ENCODE measurements around the gene PDLIM5. TPM values are rescaled to one million over a fixed set of nuclear protein-coding genes. Genes with fewer than 3 reads are reported as not detected.
"Not testable (repeated sequence)": the region's sequence is repeated elsewhere in the genome, so short reads cannot be mapped to it uniquely, and the experiment has no call there.

PDLIM5 gene
- total RNA-seq, 1 donor from 2014 or later: 60.7 TPM

- peaks cover 9% of the 10 kb centered on the region for H3K36me3 Mint-ChIP-seq
- H3K4me3 Mint-ChIP-seq: no peak overlapping the region
- H3K27me3 Mint-ChIP-seq (ENCODE audit: low read depth): no peaks in the 10 kb centered on the region
- no peak overlapping the region for H3K27ac Mint-ChIP-seq
- DNase-seq (ENCODE audit: low spot score in 2 of 2, unreplicated experiment in 2 of 2): no peak
- no peak for TF ChIP-seq CTCF (IDR thresholded peaks at IDR 0.05; ENCODE audit: unreplicated experiment)
- peaks cover 36% of the 10 kb centered on the region for H3K4me1 Mint-ChIP-seq
- H3K9me3 Mint-ChIP-seq: peaks cover 18% of the 10 kb centered on the region
Measured at GRCh38 chr4:94546949-94547348, 95.2 kb downstream of the PDLIM5 start.

- H3K36me3 Mint-ChIP-seq: peaks cover 7% of the 10 kb centered on the region
- H3K4me1 Mint-ChIP-seq: peaks cover 42% of the 10 kb centered on the region
- no peak for DNase-seq (ENCODE audit: low spot score in 2 of 2, unreplicated experiment in 2 of 2)
- H3K4me3 Mint-ChIP-seq: no peak overlapping the region
- H3K9me3 Mint-ChIP-seq: peaks cover 15% of the 10 kb centered on the region
- H3K27ac Mint-ChIP-seq: peak overlapping the region; percentile 88
- no peaks in the 10 kb centered on the region for H3K27me3 Mint-ChIP-seq (ENCODE audit: low read depth)
- TF ChIP-seq CTCF (IDR thresholded peaks at IDR 0.05; ENCODE audit: unreplicated experiment): no peak
Measured at GRCh38 chr4:94548571-94548970, 96.8 kb downstream of the PDLIM5 start.

- peaks cover 10% of the 10 kb centered on the region for H3K9me3 Mint-ChIP-seq
- peaks cover 40% of the 10 kb centered on the region for H3K4me1 Mint-ChIP-seq
- H3K27ac Mint-ChIP-seq: no peak overlapping the region
- no peaks in the 10 kb centered on the region for H3K27me3 Mint-ChIP-seq (ENCODE audit: low read depth)
- no peak overlapping the region for H3K4me3 Mint-ChIP-seq
- no peak for DNase-seq (ENCODE audit: low spot score in 2 of 2, unreplicated experiment in 2 of 2)
- TF ChIP-seq CTCF (IDR thresholded peaks at IDR 0.05; ENCODE audit: unreplicated experiment): no peak
- peaks cover 3% of the 10 kb centered on the region for H3K36me3 Mint-ChIP-seq
Measured at GRCh38 chr4:94550352-94550751, 98.6 kb downstream of the PDLIM5 start.

GRCh38 chr4:94550851-94551250, 99.1 kb downstream of the PDLIM5 start:
- Mint-ChIP-seq H3K27ac (no peak overlapping the region), H3K27me3 (ENCODE audit: low read depth) (no peaks in the 10 kb centered on the region), H3K4me1 (peaks cover 36% of the 10 kb centered on the region), H3K36me3 (peaks cover 5% of the 10 kb centered on the region), H3K9me3 (peaks cover 10% of the 10 kb centered on the region), H3K4me3 (no peak overlapping the region)
- no peak for TF ChIP-seq CTCF (IDR thresholded peaks at IDR 0.05; ENCODE audit: unreplicated experiment)
- DNase-seq (ENCODE audit: low spot score in 2 of 2, unreplicated experiment in 2 of 2): no peak

- DNase-seq (ENCODE audit: low spot score in 2 of 2, unreplicated experiment in 2 of 2): no peak
- H3K4me3 Mint-ChIP-seq: no peak overlapping the region
- H3K9me3 Mint-ChIP-seq: peaks cover 13% of the 10 kb centered on the region
- H3K27me3 Mint-ChIP-seq (ENCODE audit: low read depth): no peaks in the 10 kb centered on the region
- peak overlapping the region; percentile 61 for H3K27ac Mint-ChIP-seq
- H3K4me1 Mint-ChIP-seq: peaks cover 33% of the 10 kb centered on the region
- TF ChIP-seq CTCF (IDR thresholded peaks at IDR 0.05; ENCODE audit: unreplicated experiment): no peak
- H3K36me3 Mint-ChIP-seq: peaks cover 8% of the 10 kb centered on the region
Measured at GRCh38 chr4:94551643-94552564, 100.2 kb downstream of the PDLIM5 start.

- not testable (repeated sequence) for H3K9me3 Mint-ChIP-seq; H3K4me3 Mint-ChIP-seq; H3K36me3 Mint-ChIP-seq; DNase-seq (ENCODE audit: low spot score in 2 of 2, unreplicated experiment in 2 of 2); H3K27ac Mint-ChIP-seq; H3K27me3 Mint-ChIP-seq (ENCODE audit: low read depth)
- peaks cover 35% of the 10 kb centered on the region for H3K4me1 Mint-ChIP-seq
Measured at GRCh38 chr4:94556047-94556446, 104.3 kb downstream of the PDLIM5 start.

GRCh38 chr4:94557632-94558031, 105.9 kb downstream of the PDLIM5 start:
- not testable (repeated sequence) for H3K27me3 Mint-ChIP-seq (ENCODE audit: low read depth); H3K4me3 Mint-ChIP-seq; H3K36me3 Mint-ChIP-seq; DNase-seq (ENCODE audit: low spot score in 2 of 2, unreplicated experiment in 2 of 2); H3K9me3 Mint-ChIP-seq
- Mint-ChIP-seq H3K27ac (peak overlapping the region; percentile 65), H3K4me1 (peaks cover 37% of the 10 kb centered on the region)

Data from mesothelial cell of epicardium (in vitro differentiated cells).